Stimulated activated CD8-positive, alpha-beta memory T cell treated with anti-CD3 and anti-CD28 coated beads, Interleukin-15, amount 100 ng/mL, for 48 hours (primary cell): Measurements from ENCODE around the gene POLL.
"Not testable (repeated sequence)": the region's sequence is repeated elsewhere in the genome, so short reads cannot be mapped to it uniquely, and the experiment has no call there.

Experiments used
- DNase-seq, 2 donors: peaks; one replicate each; pipeline ENCODE4 v3.0.0-alpha.2; 2020; ENCODE audit warnings: low read depth in 2 of 2

The POLL gene

GRCh38 chr10:101587725-101588653 is at the start of gene POLL, which contains the start of gene DPCD:
Gene POLL (minus strand): TSS chr10:101588257. CDS start chr10:101587360, 897 bp downstream.
Gene DPCD (plus strand): TSS chr10:101588321. CDS start chr10:101588337, 16 bp downstream.
- peak; percentile 89 for DNase-seq

- not testable (repeated sequence) for DNase-seq
These were observed 45.5 kb upstream of the POLL start for GRCh38 chr10:101633510-101633909.

GRCh38 chr10:101631821-101632475 is 43.9 kb upstream of the POLL start:
- no peak for DNase-seq

GRCh38 chr10:101630633-101630920 is 42.5 kb upstream of the POLL start:
- DNase-seq, result no peak

- no peak for DNase-seq
These were observed 42.0 kb upstream of the POLL start for GRCh38 chr10:101629837-101630632.

GRCh38 chr10:101625821-101626412 is 37.9 kb upstream of the POLL start:
- no peak for DNase-seq

- no peak for DNase-seq
These were observed 36.6 kb upstream of the POLL start for GRCh38 chr10:101624526-101625102.

- DNase-seq, result no peak
These were observed 35.5 kb upstream of the POLL start for GRCh38 chr10:101623528-101623927.

- DNase-seq, result no peak
These were observed 31.9 kb upstream of the POLL start for GRCh38 chr10:101619983-101620382.

- DNase-seq, result no peak
These were observed 30.8 kb upstream of the POLL start for GRCh38 chr10:101618871-101619270.

GRCh38 chr10:101617824-101618568 is 29.9 kb upstream of the POLL start:
- no peak for DNase-seq

- DNase-seq, result no peak
These were observed 29.2 kb upstream of the POLL start for GRCh38 chr10:101617102-101617823.

GRCh38 chr10:101616415-101617101 is 28.5 kb upstream of the POLL start:
- no peak for DNase-seq

GRCh38 chr10:101615525-101616116 is 27.6 kb upstream of the POLL start:
- DNase-seq, result no peak

GRCh38 chr10:101614663-101615524 is 26.8 kb upstream of the POLL start:
- no peak for DNase-seq

- no peak for DNase-seq
These were observed 25.6 kb upstream of the POLL start for GRCh38 chr10:101613646-101614045.

GRCh38 chr10:101612872-101613271 is 24.8 kb upstream of the POLL start:
- DNase-seq, result no peak

GRCh38 chr10:101612086-101612485 is 24.0 kb upstream of the POLL start:
- DNase-seq, result no peak
